Measurements from ENCODE around the gene PCDHGA4. TPM values are rescaled to one million over a fixed set of nuclear protein-coding genes. Genes with fewer than 3 reads are reported as not detected.

Gene PCDHGA4
- total RNA-seq, 1 donor from 2014 or later, result 0.72 TPM

DNA sequence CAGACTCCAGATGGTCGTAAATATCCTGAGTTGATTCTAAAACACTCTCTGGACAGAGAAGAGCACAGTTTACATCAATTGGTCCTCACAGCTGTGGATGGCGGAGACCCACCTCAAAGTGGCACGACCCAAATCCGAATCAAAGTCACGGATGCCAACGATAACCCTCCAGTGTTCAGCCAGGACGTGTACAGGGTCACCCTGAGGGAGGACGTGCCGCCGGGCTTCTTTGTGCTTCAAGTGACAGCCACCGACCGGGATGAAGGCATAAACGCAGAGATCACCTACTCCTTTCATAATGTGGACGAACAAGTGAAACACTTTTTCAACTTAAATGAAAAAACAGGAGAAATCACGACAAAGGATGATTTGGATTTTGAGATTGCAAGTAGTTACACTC is 5.9 kb downstream of the PCDHGA4 start:
- Mint-ChIP-seq H3K27me3 (ENCODE audit: low read depth) (no peaks in the 10 kb centered on the region), H3K4me3 (ENCODE audit: unreplicated experiment) (no peak overlapping the region), H3K9me3 (ENCODE audit: low read depth) (peaks cover 72% of the 10 kb centered on the region), H3K4me1 (ENCODE audit: low read depth) (no peaks in the 10 kb centered on the region), H3K27ac (ENCODE audit: unreplicated experiment) (no peak overlapping the region), H3K36me3 (ENCODE audit: low read depth) (peaks cover 18% of the 10 kb centered on the region)
- DNase-seq (ENCODE audit: low spot score), result no peak
- TF ChIP-seq, protein P1, sequence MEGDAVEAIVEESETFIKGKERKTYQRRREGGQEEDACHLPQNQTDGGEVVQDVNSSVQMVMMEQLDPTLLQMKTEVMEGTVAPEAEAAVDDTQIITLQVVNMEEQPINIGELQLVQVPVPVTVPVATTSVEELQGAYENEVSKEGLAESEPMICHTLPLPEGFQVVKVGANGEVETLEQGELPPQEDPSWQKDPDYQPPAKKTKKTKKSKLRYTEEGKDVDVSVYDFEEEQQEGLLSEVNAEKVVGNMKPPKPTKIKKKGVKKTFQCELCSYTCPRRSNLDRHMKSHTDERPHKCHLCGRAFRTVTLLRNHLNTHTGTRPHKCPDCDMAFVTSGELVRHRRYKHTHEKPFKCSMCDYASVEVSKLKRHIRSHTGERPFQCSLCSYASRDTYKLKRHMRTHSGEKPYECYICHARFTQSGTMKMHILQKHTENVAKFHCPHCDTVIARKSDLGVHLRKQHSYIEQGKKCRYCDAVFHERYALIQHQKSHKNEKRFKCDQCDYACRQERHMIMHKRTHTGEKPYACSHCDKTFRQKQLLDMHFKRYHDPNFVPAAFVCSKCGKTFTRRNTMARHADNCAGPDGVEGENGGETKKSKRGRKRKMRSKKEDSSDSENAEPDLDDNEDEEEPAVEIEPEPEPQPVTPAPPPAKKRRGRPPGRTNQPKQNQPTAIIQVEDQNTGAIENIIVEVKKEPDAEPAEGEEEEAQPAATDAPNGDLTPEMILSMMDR (IDR thresholded peaks at IDR 0.05), result no peak

DNA sequence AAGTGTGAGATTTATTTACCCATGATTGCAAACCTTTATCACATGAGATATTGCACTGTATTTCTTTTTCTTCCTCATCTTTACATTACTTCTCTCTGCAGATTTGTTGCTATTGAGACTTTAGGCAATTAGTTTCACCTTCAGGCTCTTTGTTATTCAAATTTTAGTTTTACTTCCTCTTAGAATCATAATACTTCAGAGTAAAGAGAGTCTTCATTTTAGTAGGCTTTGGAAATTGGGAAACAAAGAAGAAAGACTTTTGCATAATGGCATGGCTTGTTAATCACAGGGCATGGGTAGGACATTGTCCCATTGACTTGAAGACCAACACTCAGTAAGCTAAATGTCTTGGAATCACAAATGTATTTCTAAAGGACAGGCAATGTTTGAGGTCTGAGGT is 7.9 kb downstream of the PCDHGA4 start:
- Mint-ChIP-seq H3K27ac (ENCODE audit: unreplicated experiment) (no peak overlapping the region), H3K9me3 (ENCODE audit: low read depth) (peaks cover 68% of the 10 kb centered on the region), H3K36me3 (ENCODE audit: low read depth) (peaks cover 12% of the 10 kb centered on the region), H3K4me3 (ENCODE audit: unreplicated experiment) (no peak overlapping the region), H3K27me3 (ENCODE audit: low read depth) (no peaks in the 10 kb centered on the region), H3K4me1 (ENCODE audit: low read depth) (no peaks in the 10 kb centered on the region)
- TF ChIP-seq, protein P1 (IDR thresholded peaks at IDR 0.05), result no peak
- no peak for DNase-seq (ENCODE audit: low spot score)

GRCh38 chr5:141363952-141364660 is 9.3 kb downstream of the PCDHGA4 start, which contains the start of gene PCDHGA5:
Gene PCDHGA5 (plus strand): TSS chr5:141364162. CDS start chr5:141364331, 169 bp downstream.
- Mint-ChIP-seq H3K27me3 (ENCODE audit: low read depth) (no peaks in the 10 kb centered on the region), H3K4me1 (ENCODE audit: low read depth) (no peaks in the 10 kb centered on the region), H3K9me3 (ENCODE audit: low read depth) (peaks cover 67% of the 10 kb centered on the region), H3K27ac (ENCODE audit: unreplicated experiment) (no peak within 1 kb of the TSS), H3K36me3 (ENCODE audit: low read depth) (peaks cover 12% of the 10 kb centered on the region), H3K4me3 (ENCODE audit: unreplicated experiment) (no peak within 1 kb of the TSS)
- DNase-seq (ENCODE audit: low spot score), result no peak
- TF ChIP-seq, protein P1 (IDR thresholded peaks at IDR 0.05), result no peak

DNA sequence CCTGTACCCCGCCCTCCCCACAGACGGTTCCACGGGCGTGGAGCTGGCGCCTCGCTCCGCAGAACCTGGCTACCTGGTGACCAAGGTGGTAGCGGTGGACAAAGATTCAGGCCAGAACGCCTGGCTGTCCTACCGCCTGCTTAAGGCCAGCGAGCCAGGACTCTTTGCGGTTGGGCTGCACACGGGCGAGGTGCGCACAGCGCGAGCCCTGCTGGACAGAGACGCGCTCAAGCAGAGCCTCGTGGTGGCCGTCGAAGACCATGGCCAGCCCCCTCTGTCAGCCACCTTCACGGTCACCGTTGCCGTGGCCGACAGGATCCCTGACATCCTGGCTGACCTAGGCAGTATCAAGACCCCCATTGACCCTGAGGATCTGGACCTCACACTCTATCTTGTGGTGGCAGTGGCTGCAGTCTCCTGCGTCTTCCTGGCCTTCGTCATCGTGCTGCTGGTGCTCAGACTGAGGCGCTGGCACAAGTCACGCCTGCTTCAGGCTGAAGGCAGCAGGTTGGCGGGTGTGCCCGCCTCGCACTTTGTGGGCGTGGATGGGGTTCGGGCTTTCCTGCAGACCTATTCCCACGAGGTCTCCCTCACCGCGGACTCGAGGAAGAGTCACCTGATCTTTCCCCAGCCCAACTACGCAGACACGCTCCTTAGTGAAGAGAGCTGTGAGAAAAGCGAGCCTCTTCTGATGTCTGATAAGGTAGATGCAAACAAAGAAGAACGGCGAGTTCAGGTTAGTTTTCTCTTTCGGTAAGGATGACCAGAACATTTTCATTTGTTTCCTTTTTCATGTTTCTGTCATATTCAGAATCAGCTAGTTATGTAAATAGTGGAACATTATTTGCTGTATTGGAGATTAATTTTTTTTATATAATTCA is 11.4 kb downstream of the PCDHGA4 start:
- no peak for DNase-seq (ENCODE audit: low spot score)
- no peak overlapping the region for H3K4me3 Mint-ChIP-seq (ENCODE audit: unreplicated experiment)
- H3K9me3 Mint-ChIP-seq (ENCODE audit: low read depth), result peaks cover 62% of the 10 kb centered on the region
- TF ChIP-seq, protein P1 (IDR thresholded peaks at IDR 0.05), result no peak
- no peaks in the 10 kb centered on the region for H3K27me3 Mint-ChIP-seq (ENCODE audit: low read depth)
- no peak overlapping the region for H3K27ac Mint-ChIP-seq (ENCODE audit: unreplicated experiment)
- H3K36me3 Mint-ChIP-seq (ENCODE audit: low read depth), result peaks cover 8% of the 10 kb centered on the region
- no peaks in the 10 kb centered on the region for H3K4me1 Mint-ChIP-seq (ENCODE audit: low read depth)
